ENCODE measurements around the gene PTPN3.

DNA sequence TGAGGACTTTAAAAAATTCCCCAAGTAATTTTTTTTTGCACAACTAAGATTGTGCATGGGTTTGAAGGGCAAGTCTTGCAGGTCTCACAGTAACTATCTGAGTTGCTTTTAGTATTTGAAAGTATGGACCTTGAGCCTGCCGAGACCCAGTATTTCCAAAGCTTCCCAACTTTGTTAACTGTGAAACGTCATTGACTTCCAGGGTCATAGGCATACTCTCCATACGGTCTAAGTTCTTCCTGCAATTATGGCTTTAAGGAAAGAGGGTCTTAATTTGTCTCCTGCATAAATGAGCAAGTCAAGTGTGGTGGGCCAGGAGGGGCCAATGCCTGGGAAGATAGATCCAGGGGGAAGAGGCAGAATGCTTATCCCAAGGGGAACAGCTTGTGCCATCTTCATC, 153.2 kb downstream of the PTPN3 start:
- TF ChIP-seq POLR2A (IDR thresholded peaks at IDR 0.05) (no peak), CTCF (IDR thresholded peaks at IDR 0.05) (no peak)

All from esophagus squamous epithelium (tissue), 4 donors.